HG02763 (cell line): ENCODE results near the gene KLHDC4.

Experiments
- ATAC-seq: cut with Tn5 transposase; IDR thresholded peaks from one replicate; pipeline ENCODE4 v1.9.1; 2021; ENCODE audit warnings: mild to moderate bottlenecking, moderate library complexity; ENCODE audit not compliant: unreplicated experiment

KLHDC4 gene

GRCh38 chr16:87701505-87701921 is 64.3 kb downstream of the KLHDC4 start:
- ATAC-seq = no peak

- no peak for ATAC-seq
Measured at GRCh38 chr16:87701078-87701460, 64.7 kb downstream of the KLHDC4 start.

GRCh38 chr16:87700406-87701077 is 65.2 kb downstream of the KLHDC4 start:
- no peak for ATAC-seq

GRCh38 chr16:87698676-87699199 is 67.0 kb downstream of the KLHDC4 start:
- ATAC-seq = no peak

- no peak for ATAC-seq
Measured at GRCh38 chr16:87698241-87698640, 67.5 kb downstream of the KLHDC4 start.

GRCh38 chr16:87697792-87698191 is 68.0 kb downstream of the KLHDC4 start:
- no peak for ATAC-seq

GRCh38 chr16:87697256-87697655 is 68.5 kb downstream of the KLHDC4 start:
- ATAC-seq = no peak

- no peak for ATAC-seq
Measured at GRCh38 chr16:87696726-87697125, 69.1 kb downstream of the KLHDC4 start.

GRCh38 chr16:87695534-87695933 is 70.3 kb downstream of the KLHDC4 start:
- no peak for ATAC-seq

GRCh38 chr16:87694441-87695125 is 71.2 kb downstream of the KLHDC4 start:
- ATAC-seq = no peak

- no peak for ATAC-seq
Measured at GRCh38 chr16:87693827-87694226, 72.0 kb downstream of the KLHDC4 start.

GRCh38 chr16:87692756-87693155 is 73.0 kb downstream of the KLHDC4 start:
- no peak for ATAC-seq

- no peak for ATAC-seq
Measured at GRCh38 chr16:87692176-87692575, 73.6 kb downstream of the KLHDC4 start.

- no peak for ATAC-seq
Measured at GRCh38 chr16:87691686-87692079, 74.1 kb downstream of the KLHDC4 start.

GRCh38 chr16:87690911-87691685 is 74.7 kb downstream of the KLHDC4 start:
- ATAC-seq = no peak

GRCh38 chr16:87689956-87690465 is 75.8 kb downstream of the KLHDC4 start:
- ATAC-seq = no peak

- no peak for ATAC-seq
Measured at GRCh38 chr16:87688876-87689815, 76.6 kb downstream of the KLHDC4 start.

- ATAC-seq = no peak
Measured at GRCh38 chr16:87687998-87688529, 77.7 kb downstream of the KLHDC4 start.

- no peak for ATAC-seq
Measured at GRCh38 chr16:87687126-87687910, 78.5 kb downstream of the KLHDC4 start.
